Astrocyte (in vitro differentiated cells and primary cell): Measurements from ENCODE around the gene ZFHX3.

Source experiments
- CTCF ChIP-seq: IDR thresholded peaks from 2 replicates; pipeline ENCODE4 v1.5.1; 2011; ENCODE audit warnings: low read depth, mild to moderate bottlenecking, inconsistent platforms, low read length, moderate library complexity; ENCODE audit not compliant: insufficient read depth
- EZH2 ChIP-seq: IDR thresholded peaks from 2 replicates; pipeline ENCODE4 v1.6.1; 2012; ENCODE audit warnings: mild to moderate bottlenecking, low read length, inconsistent platforms; ENCODE audit not compliant: insufficient read depth

GRCh38 chr16:72858665-72859493 lies 189.0 kb downstream of the ZFHX3 start:
- TF ChIP-seq CTCF (no peak), EZH2 (no peak)
